AG10803 (cell line): Measurements from ENCODE around the gene NHLRC2.

ENCODE experiments used
- DNase-seq: peaks from one replicate; pipeline ENCODE4 v3.0.0; 2010; ENCODE audit warnings: low read depth
- H3K4me3 ChIP-seq: 2 replicates; pipeline ENCODE4 v1.5.1; 2011; ENCODE audit warnings: mild to moderate bottlenecking, low read length, control low read depth
- TF ChIP-seq, protein P1 (sequence below): conservative IDR thresholded peaks from 2 replicates; pipeline ENCODE4 v1.5.1; 2011; ENCODE audit warnings: mild to moderate bottlenecking, low read length, control low read depth, inconsistent platforms

Gene NHLRC2

DNA sequence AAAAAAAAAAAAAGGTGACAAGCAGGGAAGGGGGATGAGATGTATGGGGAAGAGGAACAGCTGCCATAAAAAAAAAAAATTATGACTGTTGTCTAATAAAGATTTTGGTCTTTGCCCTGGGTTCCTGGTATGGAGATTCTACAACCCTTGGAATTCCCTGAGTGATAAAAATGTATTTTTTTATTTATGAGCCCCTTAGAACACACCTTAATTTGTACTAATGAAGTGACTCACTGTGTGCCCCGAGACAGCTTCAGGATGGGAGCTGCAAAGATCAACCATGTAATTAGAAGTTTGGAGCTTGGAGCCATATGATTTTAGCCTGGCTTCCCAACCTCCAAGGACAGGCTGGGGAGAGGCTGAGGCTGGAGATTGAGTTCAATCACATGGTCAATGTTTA, 69.7 kb downstream of the NHLRC2 start:
- no peak for DNase-seq
- TF ChIP-seq, protein P1, sequence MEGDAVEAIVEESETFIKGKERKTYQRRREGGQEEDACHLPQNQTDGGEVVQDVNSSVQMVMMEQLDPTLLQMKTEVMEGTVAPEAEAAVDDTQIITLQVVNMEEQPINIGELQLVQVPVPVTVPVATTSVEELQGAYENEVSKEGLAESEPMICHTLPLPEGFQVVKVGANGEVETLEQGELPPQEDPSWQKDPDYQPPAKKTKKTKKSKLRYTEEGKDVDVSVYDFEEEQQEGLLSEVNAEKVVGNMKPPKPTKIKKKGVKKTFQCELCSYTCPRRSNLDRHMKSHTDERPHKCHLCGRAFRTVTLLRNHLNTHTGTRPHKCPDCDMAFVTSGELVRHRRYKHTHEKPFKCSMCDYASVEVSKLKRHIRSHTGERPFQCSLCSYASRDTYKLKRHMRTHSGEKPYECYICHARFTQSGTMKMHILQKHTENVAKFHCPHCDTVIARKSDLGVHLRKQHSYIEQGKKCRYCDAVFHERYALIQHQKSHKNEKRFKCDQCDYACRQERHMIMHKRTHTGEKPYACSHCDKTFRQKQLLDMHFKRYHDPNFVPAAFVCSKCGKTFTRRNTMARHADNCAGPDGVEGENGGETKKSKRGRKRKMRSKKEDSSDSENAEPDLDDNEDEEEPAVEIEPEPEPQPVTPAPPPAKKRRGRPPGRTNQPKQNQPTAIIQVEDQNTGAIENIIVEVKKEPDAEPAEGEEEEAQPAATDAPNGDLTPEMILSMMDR = no peak
- H3K4me3 ChIP-seq = no peak overlapping the region

- DNase-seq = no peak
- H3K4me3 ChIP-seq = no peak overlapping the region
- TF ChIP-seq, protein P1 = no peak
These were observed 70.2 kb downstream of the NHLRC2 start for GRCh38 chr10:113924664-113925063.

- TF ChIP-seq, protein P1 = no peak
- DNase-seq = no peak
- H3K4me3 ChIP-seq = no peak overlapping the region
These were observed 73.0 kb downstream of the NHLRC2 start for GRCh38 chr10:113927440-113927839.

DNA sequence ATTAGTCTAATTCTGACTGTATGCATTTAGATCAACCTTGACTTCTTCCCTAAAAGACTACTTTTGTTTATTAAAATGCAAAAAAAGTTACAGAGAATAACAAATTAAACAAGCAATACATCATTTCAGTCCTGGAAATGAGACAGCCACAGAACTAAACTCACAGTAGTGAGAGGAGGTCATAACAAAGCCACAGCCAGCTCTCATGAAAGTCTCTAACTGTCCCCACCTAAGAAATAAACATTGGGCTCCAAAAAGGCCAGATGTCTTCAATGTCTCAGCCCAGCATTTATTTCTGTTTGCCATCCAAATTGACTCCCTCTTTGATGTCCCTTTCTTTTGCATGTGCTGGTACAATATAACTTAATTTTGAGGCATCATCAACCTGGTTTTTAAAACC, 74.4 kb downstream of the NHLRC2 start:
- TF ChIP-seq, protein P1 = no peak
- no peak for DNase-seq
- H3K4me3 ChIP-seq = no peak overlapping the region

DNA sequence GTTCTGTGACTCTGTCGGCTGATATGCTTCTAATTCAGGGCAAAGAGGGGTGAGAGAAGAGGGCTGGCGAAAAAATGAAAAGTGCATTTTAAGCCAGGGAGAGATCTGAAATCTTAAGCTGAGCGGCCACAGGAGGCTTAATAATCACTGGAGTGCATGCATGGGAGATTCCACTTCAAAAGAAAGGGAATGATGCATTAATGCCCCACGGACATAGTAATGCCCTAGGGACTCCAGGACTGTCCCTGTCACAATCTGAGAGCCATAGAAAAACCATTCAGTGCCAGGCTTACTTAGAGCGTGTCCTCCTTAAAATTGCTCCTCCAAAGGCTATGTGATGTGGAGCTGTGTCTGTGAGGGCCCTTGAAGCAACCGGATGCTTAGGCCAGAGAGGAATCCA, 75.1 kb downstream of the NHLRC2 start:
- TF ChIP-seq, protein P1 = no peak
- no peak overlapping the region for H3K4me3 ChIP-seq
- DNase-seq = no peak

DNA sequence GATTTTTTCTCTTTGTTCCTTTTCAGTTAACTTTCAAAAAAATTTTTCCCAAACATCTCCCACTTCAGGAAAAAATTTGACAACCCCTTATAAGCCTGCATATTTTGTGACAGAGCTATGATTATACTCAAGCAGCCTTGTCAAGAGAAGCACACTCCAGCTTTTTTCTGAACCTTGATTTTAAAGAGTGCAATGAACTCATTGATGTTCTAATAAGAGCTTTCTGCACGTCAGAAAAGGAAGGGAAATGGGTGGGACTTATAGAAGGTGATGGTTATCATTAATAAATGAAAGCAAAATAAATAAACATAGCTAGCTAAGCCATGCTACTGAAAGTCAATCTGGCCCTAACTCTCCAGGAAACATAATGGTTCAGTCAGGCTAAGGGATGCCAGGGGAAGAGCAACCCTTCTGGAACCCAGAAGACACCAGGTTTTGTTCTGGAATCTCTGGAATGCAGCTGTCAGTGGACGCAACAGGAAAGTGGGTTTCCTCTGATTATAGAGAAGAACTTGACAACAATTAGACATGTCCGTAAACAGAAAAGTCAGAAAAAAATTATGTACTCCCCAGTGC, 76.1 kb downstream of the NHLRC2 start:
- no peak for DNase-seq
- TF ChIP-seq, protein P1 = no peak
- no peak overlapping the region for H3K4me3 ChIP-seq

DNA sequence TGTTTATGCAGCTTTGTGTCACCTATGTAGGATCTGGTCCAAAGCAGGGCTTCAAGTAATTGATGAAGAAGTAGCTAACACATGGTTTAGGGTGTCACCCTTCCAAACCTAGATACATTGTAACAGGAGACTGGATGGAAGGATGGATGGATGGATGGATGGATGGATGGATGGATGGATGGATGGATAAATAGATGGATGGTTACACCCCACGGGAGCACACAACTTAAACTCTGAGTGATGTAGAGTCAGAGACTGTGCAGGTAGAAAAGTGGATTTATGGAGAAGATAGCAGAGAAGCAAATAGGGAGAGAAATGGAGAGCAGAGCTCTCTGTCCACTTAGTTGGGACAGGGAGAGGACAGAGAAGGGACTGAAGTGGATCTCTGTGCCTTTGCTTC, 78.4 kb downstream of the NHLRC2 start:
- no peak overlapping the region for H3K4me3 ChIP-seq
- TF ChIP-seq, protein P1 = no peak
- DNase-seq = no peak
